ENCODE results near the gene CDHR3. TPM values are rescaled to one million over a fixed set of nuclear protein-coding genes. Genes with fewer than 3 reads are reported as not detected.

The CDHR3 gene
- total and polyA plus RNA-seq, 10 of the 15 experiments (the other 5 are each of a cell fraction or from before 2014, with no cell fraction given): 0.06 to 0.11 TPM; not detected in 8

- SMC1A ChIA-PET (ENCODE audit: uncharacterized antibody, unreplicated experiment): interaction anchor here (1.2 kb wide), 1 partner anchor 261 kb away, joined by 4 read pairs; no protein-coding TSS in a partner anchor
- ATAC-seq (no peak), FAIRE-seq (no peak), DNase-seq (ENCODE audit: low read depth, low spot score) (no peak)
- Histone ChIP-seq H3K27me3 (replicated peaks in 1 of 2; ENCODE audit: control insufficient read depth in 2 of 2, insufficient read depth in 2 of 2, low read length in 1 of 2) (no peaks in the 10 kb centered on the region), H4K20me1 (ENCODE audit: control insufficient read depth, insufficient read depth) (no peaks in the 10 kb centered on the region), H3K4me1 (ENCODE audit: control insufficient read depth, insufficient read depth, low read length) (peaks cover 25% of the 10 kb centered on the region), H3K4me2 (ENCODE audit: control insufficient read depth, insufficient read depth) (no peak overlapping the region), H3K36me3 (ENCODE audit: control insufficient read depth in 2 of 2, insufficient read depth in 2 of 2, low read length in 1 of 2) (no peaks in the 10 kb centered on the region), H3K27ac (ENCODE audit: control insufficient read depth, insufficient read depth) (no peak overlapping the region), H3K9me3 (replicated peaks; ENCODE audit: control insufficient read depth, insufficient read depth, low read length) (no peaks in the 10 kb centered on the region; the same call in 2 of the 3 replicates), H3K9ac (ENCODE audit: control insufficient read depth, insufficient read depth, low read length) (no peak overlapping the region), H2AFZ (ENCODE audit: control insufficient read depth, low read depth, low read length) (no peak overlapping the region), H3K4me3 (no peak overlapping the region), H3K79me2 (ENCODE audit: control insufficient read depth, insufficient read depth, low read length) (no peaks in the 10 kb centered on the region)
- POLR2A ChIA-PET: no interaction called here
- intact Hi-C loops (cut with micrococcal nuclease; ENCODE audit: unreplicated experiment): loop anchor here (5.0 kb wide), 1 partner anchor 259 kb away; no protein-coding TSS in a partner anchor
- CTCF ChIA-PET: interaction anchor here (1.4 to 2.9 kb wide), 3 partner anchors 16 to 260 kb away, joined by 3 to 12 read pairs (median 6); no protein-coding TSS in a partner anchor
- no peak for TF ChIP-seq ATF7 (IDR thresholded peaks at IDR 0.05; ENCODE audit: low read depth)
- TF ChIP-seq FOXM1 (IDR thresholded peaks at IDR 0.05; ENCODE audit: low read depth, low read length): no peak
- no peak for TF ChIP-seq YY1 (IDR thresholded peaks at IDR 0.05; ENCODE audit: low read depth, low read length)
- no peak for TF ChIP-seq SMC3 (IDR thresholded peaks at IDR 0.05; ENCODE audit: borderline replicate concordance, low read length)
- RAD21 ChIA-PET (ENCODE audit: unreplicated experiment): no interaction called here
- 71% methylated on average over 11 of the region's 11 CpGs for whole genome bisulfite sequencing (ENCODE audit: insufficient coverage, insufficient replicate concordance, low lambda C conversion rate, missing lambda C conversion rate)
- in situ Hi-C loops (cut with MboI): no loop called here
- BruUV-seq (replicated peaks): no TSS peak
Observed at GRCh38 chr7:106021151-106022067, 58.3 kb downstream of the CDHR3 start.

Data from GM12878 (cell line).